Testis (tissue), 3 donors: ENCODE results near the gene P2RY6. TPM values are rescaled to one million over a fixed set of nuclear protein-coding genes. Genes with fewer than 3 reads are reported as not detected.

Experiments used
- DNase-seq: peaks from one replicate; pipeline ENCODE4 v3.0.0-alpha.2; 2019
- H3K27ac ChIP-seq, 2 donors: fragments of 200-600 bp; sonication (generic); one replicate each; pipeline ENCODE4 v1.5.1; 2019
- H3K27me3 ChIP-seq: fragments of 200-600 bp; sonication (generic); one replicate; pipeline ENCODE4 v1.5.1; 2019
- H3K36me3 ChIP-seq: fragments of 200-600 bp; sonication (generic); one replicate; pipeline ENCODE4 v1.5.1; 2017; ENCODE audit warnings: low read depth; ENCODE audit errors: missing control alignments
- H3K4me1 ChIP-seq: fragments of 200-600 bp; sonication (generic); one replicate; pipeline ENCODE4 v1.5.1; 2019
- H3K4me3 ChIP-seq, 2 donors: fragments of 200-600 bp; sonication (generic); one replicate each; pipeline ENCODE4 v1.5.1; 2017 to 2019
- H3K9me3 ChIP-seq: fragments of 200-600 bp; sonication (generic); one replicate; pipeline ENCODE4 v1.5.1; 2017
- POLR2A ChIP-seq: fragments of 450-650 bp; IDR thresholded peaks from one replicate; pipeline ENCODE4 v1.6.1; 2017; ENCODE audit warnings: antibody characterized with exemption, mild to moderate bottlenecking, moderate library complexity
- WGBS, 2 donors: methylation state at CpG; one replicate each; pipeline ENCODE4 v1.1.5; 2018; 5-methylcytosine and 5-hydroxymethylcytosine counted together
- intact Hi-C: fragments of 100-400 bp; cut with DNase I; formaldehyde crosslinking; loops from one replicate; pipeline ENCODE4 v1.15.1; 2023; ENCODE audit warnings: low total_unique reads
- polyA plus RNA-seq: library from polyadenylated mRNA; stranded (reverse); fragments of 350-450 nt; fragmentation: Illumina TruSeq; extraction: RNeasy Lipid Tissue Mini Kit (QIAGEN cat#74804); gene quantifications from one replicate; pipeline ENCODE4 v1.2.3, GENCODE V29; 2014; ENCODE audit warnings: low read depth, low replicate concordance; ENCODE audit not compliant: insufficient read depth
- total RNA-seq, 2 donors: library from RNA; depleted of rRNA; stranded (reverse); fragments of >200 nt; gene quantifications; one replicate each; pipeline ENCODE4 v1.2.3, GENCODE V29; 2016
- TF ChIP-seq, protein P1 (sequence below), 3 experiments: fragments of 450-650 bp in 2 of 3; fragments of 200-600 bp in 1 of 3; sonication (generic) in 1 of 3; IDR thresholded peaks; one replicate each; pipeline ENCODE4 v1.5.1; 2016 to 2019; ENCODE audit warnings: antibody characterized with exemption in 3 of 3, mild to moderate bottlenecking in 2 of 3, moderate library complexity in 1 of 3

The P2RY6 gene
- total and polyA plus RNA-seq, 3 donors from 2014 or later: 0.25 to 2.7 (median 0.47) TPM

DNA sequence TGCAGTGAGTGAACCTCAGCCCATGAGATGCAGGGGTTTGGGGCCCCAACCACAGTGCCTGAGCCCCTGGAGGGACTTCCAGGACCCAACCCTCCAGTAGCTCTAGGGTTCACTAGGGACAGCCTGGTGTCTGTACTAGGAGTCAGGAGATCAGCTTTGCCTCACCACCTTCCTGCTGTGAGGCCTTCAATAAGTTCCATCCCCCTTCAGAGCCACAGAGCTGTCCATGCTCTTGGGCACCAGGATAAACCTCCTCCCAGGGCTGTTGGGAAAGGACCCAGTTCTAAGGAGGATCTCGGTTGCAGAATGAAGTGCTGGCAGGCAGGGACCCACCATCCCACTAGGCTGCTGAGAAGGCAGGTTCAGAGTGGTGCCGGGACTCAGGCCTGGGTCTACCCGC lies 45.7 kb downstream of the P2RY6 start:
- Histone ChIP-seq H3K36me3 (no peaks in the 10 kb centered on the region), H3K4me1 (peaks cover 73% of the 10 kb centered on the region), H3K27me3 (no peaks in the 10 kb centered on the region), H3K27ac (peak overlapping the region; percentile 14 to 26), H3K4me3 (no peak overlapping the region), H3K9me3 (no peaks in the 10 kb centered on the region)
- TF ChIP-seq, protein P1, sequence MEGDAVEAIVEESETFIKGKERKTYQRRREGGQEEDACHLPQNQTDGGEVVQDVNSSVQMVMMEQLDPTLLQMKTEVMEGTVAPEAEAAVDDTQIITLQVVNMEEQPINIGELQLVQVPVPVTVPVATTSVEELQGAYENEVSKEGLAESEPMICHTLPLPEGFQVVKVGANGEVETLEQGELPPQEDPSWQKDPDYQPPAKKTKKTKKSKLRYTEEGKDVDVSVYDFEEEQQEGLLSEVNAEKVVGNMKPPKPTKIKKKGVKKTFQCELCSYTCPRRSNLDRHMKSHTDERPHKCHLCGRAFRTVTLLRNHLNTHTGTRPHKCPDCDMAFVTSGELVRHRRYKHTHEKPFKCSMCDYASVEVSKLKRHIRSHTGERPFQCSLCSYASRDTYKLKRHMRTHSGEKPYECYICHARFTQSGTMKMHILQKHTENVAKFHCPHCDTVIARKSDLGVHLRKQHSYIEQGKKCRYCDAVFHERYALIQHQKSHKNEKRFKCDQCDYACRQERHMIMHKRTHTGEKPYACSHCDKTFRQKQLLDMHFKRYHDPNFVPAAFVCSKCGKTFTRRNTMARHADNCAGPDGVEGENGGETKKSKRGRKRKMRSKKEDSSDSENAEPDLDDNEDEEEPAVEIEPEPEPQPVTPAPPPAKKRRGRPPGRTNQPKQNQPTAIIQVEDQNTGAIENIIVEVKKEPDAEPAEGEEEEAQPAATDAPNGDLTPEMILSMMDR (IDR thresholded peaks at IDR 0.05): no peak
- TF ChIP-seq POLR2A: no peak
- DNase-seq: no peak
- WGBS, 2 donors: 78 to 83% methylated on average over 2 to 3 of the region's 3 CpGs
- intact Hi-C loops: no loop called here

DNA sequence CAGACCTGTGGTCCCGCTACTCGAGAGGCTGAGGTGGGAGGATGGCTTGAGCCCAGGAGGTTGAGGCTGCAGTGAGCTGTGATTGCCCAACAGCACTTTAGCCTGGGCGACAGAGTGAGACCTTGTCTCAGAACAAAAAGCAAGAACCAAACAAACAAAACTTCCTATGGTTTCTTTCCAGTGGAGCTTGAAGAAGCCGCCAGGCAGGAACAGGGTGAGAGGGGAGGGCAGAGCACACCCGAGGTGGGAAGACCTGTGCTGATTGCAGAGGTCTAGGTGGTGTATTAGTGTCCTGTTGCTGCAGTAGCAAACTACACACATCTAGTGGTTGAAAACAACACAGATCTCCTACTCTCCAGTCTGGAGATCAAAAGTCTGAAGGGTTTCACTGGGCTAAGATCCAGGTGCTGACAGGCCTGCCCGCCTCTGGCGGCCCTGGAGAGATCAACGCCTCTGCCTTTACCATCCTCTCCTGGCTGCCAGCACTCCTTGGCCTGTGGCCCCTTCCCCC lies 46.4 kb downstream of the P2RY6 start:
- no peak overlapping the region for H3K27ac ChIP-seq
- intact Hi-C loops: no loop called here
- H3K4me3 ChIP-seq: no peak overlapping the region
- no peaks in the 10 kb centered on the region for H3K27me3 ChIP-seq
- no peaks in the 10 kb centered on the region for H3K36me3 ChIP-seq
- TF ChIP-seq, protein P1 (IDR thresholded peaks at IDR 0.05): no peak
- no peak for TF ChIP-seq POLR2A
- no peaks in the 10 kb centered on the region for H3K9me3 ChIP-seq
- peaks cover 76% of the 10 kb centered on the region for H3K4me1 ChIP-seq
- no peak for DNase-seq
- 68 to 73% methylated on average over 8 of the region's 8 CpGs for WGBS, 2 donors

DNA sequence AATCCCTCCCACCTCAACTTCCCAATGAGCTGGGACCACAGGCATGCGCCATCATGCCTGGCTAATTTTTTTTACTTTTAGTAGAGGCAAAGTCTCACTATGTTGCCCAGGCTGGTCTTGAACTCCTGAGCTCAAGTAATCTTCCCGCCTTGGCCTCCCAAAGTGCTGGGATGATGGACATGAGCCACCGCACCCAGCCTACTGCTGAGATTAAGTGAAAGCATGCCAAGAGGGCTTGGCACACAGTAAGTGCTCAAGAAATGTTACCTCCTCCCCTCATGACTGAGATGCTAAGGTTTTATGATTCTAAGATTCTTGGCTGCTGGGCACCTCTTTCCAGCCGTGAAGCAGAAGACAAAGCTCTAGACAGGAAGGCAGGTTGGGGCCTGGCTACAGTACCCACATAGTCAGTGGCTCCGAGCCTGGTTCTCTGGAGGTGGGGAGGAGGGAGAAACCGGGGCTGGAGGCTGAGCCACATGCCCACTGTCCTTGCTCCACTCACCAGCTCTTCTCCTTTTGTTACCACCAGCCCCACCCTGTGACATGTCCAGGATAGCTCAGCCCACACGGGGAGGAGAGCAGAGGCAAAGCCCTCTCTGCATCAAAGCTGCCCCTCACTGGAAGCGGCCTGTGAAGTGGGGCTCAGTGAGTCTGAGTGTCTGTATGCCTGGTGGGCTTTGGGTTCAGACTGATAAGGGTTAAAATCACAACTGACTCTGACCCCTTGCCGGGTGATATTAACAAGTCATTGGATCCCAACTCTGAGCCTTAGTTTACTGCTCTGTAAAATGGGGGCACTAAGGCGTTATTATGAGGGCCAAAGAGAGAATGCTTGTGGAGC lies 48.8 kb downstream of the P2RY6 start:
- peaks cover 74% of the 10 kb centered on the region for H3K4me1 ChIP-seq
- no peak overlapping the region for H3K4me3 ChIP-seq
- 48 to 56% methylated on average over 10 of the region's 10 CpGs for WGBS, 2 donors
- TF ChIP-seq POLR2A: no peak
- TF ChIP-seq, protein P1 (IDR thresholded peaks at IDR 0.05): no peak
- intact Hi-C loops: no loop called here
- H3K36me3 ChIP-seq: no peaks in the 10 kb centered on the region
- no peak for DNase-seq
- H3K9me3 ChIP-seq: no peaks in the 10 kb centered on the region
- no peaks in the 10 kb centered on the region for H3K27me3 ChIP-seq
- H3K27ac ChIP-seq: peak overlapping the region; percentile 76 to 90

DNA sequence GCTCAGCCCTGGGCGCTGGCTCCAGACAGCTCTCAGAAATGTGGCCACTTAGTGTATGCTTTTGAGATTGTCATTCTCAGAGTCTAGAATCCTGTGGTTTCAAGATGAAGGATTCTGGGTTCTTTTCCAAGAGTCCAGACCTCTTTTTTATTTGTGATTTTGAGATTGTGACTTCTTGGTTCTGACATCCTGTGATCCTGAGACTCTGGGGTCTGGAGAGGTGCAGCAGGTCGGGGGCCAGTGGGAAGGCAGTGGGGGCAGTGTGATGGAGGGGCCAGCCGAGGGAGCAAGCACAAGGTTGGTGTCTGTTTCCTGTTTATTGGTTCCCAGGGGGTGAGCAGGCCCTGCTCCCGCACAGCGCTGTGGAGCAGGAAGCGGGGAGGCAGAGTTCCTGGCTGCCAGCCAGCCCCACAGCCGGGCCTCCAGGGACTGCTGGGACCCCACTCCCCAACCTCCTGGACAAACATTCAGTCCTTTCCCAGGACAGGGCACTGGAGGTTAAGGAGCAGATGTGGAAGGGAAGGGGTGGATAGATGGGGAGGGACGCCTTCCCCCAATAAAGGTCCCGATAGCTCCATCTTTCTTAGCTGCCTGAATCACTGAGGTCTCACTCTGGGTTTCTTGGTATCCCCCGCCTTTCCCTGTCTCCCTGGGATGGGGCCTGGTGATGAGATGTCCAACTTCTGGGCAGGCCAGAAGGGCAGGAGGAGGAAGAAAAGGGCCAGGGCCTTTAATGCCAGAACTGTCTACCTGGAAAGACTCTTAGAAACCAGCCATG lies 49.7 kb downstream of the P2RY6 start:
- no peaks in the 10 kb centered on the region for H3K36me3 ChIP-seq
- intact Hi-C loops: no loop called here
- peaks cover 75% of the 10 kb centered on the region for H3K4me1 ChIP-seq

More for the DNA sequence above, 49.7 kb downstream of the P2RY6 start:
- no peaks in the 10 kb centered on the region for H3K27me3 ChIP-seq
- no peaks in the 10 kb centered on the region for H3K9me3 ChIP-seq
- DNase-seq: no peak
- no peak for TF ChIP-seq POLR2A
- TF ChIP-seq, protein P1 (IDR thresholded peaks at IDR 0.05): no peak
- 32 to 46% methylated on average over 7 to 10 of the region's 10 CpGs for WGBS, 2 donors
- H3K27ac ChIP-seq: peak overlapping the region; percentile 76 to 90
- H3K4me3 ChIP-seq: no peak overlapping the region
